Peyer's patch (tissue), 4 donors: Measurements from ENCODE around the gene NTF3.

Experiments used
- CTCF ChIP-seq, 6 experiments: fragments of 450-650 bp in 4 of 6; fragments of 200-600 bp in 2 of 6; sonication (generic) in 1 of 6; IDR thresholded peaks; one replicate each; pipeline ENCODE4 v1.5.1; 2017 to 2019; ENCODE audit warnings: antibody characterized with exemption in 6 of 6, mild to moderate bottlenecking in 3 of 6, moderate library complexity in 1 of 6
- POLR2A ChIP-seq, 2 donors: fragments of 450-650 bp; IDR thresholded peaks; one replicate each; pipeline ENCODE4 v1.5.1; 2017; ENCODE audit warnings: antibody characterized with exemption in 2 of 2, mild to moderate bottlenecking in 2 of 2, moderate library complexity in 2 of 2

- TF ChIP-seq CTCF (IDR thresholded peaks at IDR 0.05) (no peak), POLR2A (IDR thresholded peaks at IDR 0.05) (no peak)
Observed at GRCh38 chr12:5507401-5507935, 75.6 kb downstream of the NTF3 start.
